IMR-90 (cell line): Measurements from ENCODE around the gene GP1BA. TPM values are rescaled to one million over a fixed set of nuclear protein-coding genes. Genes with fewer than 3 reads are reported as not detected.
A peak's percentile ranks its signal among the peaks of the same experiment; 100 is the strongest.

Experiments
- ATAC-seq: fragments of 200-7000 bp; cut with Tn5 transposase; 2 replicates; pipeline ENCODE4 v1.9.1; 2020; ENCODE audit warnings: low read depth, mild to moderate bottlenecking, moderate library complexity
- BruUV-seq: library from RNA; stranded (reverse); fragments of 400-500 nt; replicated peaks from 2 replicates; lab custom pipeline; 2021; lab: Mats Ljungman, UMichigan
- CTCF ChIA-PET: fragments of 300-600 bp; formaldehyde crosslinking; extraction: SDS; loops from one replicate; lab custom pipeline; 2021; ENCODE audit warnings: antibody characterized with exemption; lab: Yijun Ruan, JAX
- POLR2A ChIA-PET: fragments of 300-600 bp; sonication (Branson Sonifier 250); formaldehyde crosslinking; loops from one replicate; lab custom pipeline; 2022; ENCODE audit warnings: antibody characterized with exemption; ENCODE audit not compliant: unreplicated experiment; lab: Charles Lee
- DNase-seq: peaks from one replicate; pipeline ENCODE4 v3.0.0; 2013
- H2AFZ ChIP-seq: replicated peaks from 2 replicates; pipeline ENCODE3; 2013; ENCODE audit warnings: low read length, mild to moderate bottlenecking; ENCODE audit not compliant: poor library complexity
- H2AK5ac ChIP-seq: 2 replicates; pipeline ENCODE4 v1.6.1; 2013; ENCODE audit warnings: low read depth, low read length, inconsistent platforms
- H2AK9ac ChIP-seq: replicated peaks from 2 replicates; pipeline ENCODE3; 2013; ENCODE audit warnings: mild to moderate bottlenecking, low read depth, low read length, moderate library complexity; ENCODE audit not compliant: poor library complexity
- H2BK120ac ChIP-seq: 2 replicates; pipeline ENCODE4 v1.6.1; 2013; ENCODE audit warnings: low read depth, low read length, inconsistent platforms
- H2BK15ac ChIP-seq: 3 replicates; pipeline ENCODE4 v1.6.1; 2013; ENCODE audit warnings: low read depth, low read length, inconsistent platforms
- H2BK20ac ChIP-seq: 2 replicates; pipeline ENCODE4 v1.6.1; 2013; ENCODE audit warnings: low read depth, mild to moderate bottlenecking, inconsistent platforms, low read length, moderate library complexity
- H2BK5ac ChIP-seq: 2 replicates; pipeline ENCODE4 v1.6.1; 2013; ENCODE audit warnings: mild to moderate bottlenecking, low read depth, low read length, inconsistent platforms; ENCODE audit not compliant: poor library complexity, severe bottlenecking
- H3K14ac ChIP-seq: replicated peaks from 2 replicates; pipeline ENCODE4 v1.6.1; 2013; ENCODE audit warnings: low read depth, low read length, inconsistent platforms
- H3K18ac ChIP-seq: 2 replicates; pipeline ENCODE4 v1.6.1; 2013; ENCODE audit warnings: low read depth, low read length, control low read depth
- H3K23ac ChIP-seq: 2 replicates; pipeline ENCODE4 v1.6.1; 2013; ENCODE audit warnings: low read depth, low read length, inconsistent platforms
- H3K27ac ChIP-seq: 2 replicates; pipeline ENCODE4 v1.5.1; 2013; ENCODE audit warnings: mild to moderate bottlenecking, control low read depth, low read length; ENCODE audit not compliant: insufficient read depth
- H3K27me3 ChIP-seq: 2 replicates; pipeline ENCODE4 v1.6.1; 2013; ENCODE audit warnings: low read length; ENCODE audit not compliant: control insufficient read depth, insufficient read depth
- H3K36me3 ChIP-seq: 2 replicates; pipeline ENCODE4 v1.6.1; 2013; ENCODE audit warnings: low read length, mixed read lengths; ENCODE audit not compliant: control insufficient read depth, insufficient read depth
- H3K4ac ChIP-seq: 2 replicates; pipeline ENCODE4 v1.6.1; 2013; ENCODE audit warnings: low read depth, low read length, inconsistent platforms
- H3K4me1 ChIP-seq: 2 replicates; pipeline ENCODE4 v1.6.1; 2013; ENCODE audit warnings: low read length, mixed read lengths; ENCODE audit not compliant: control insufficient read depth, insufficient read depth
- H3K4me2 ChIP-seq: 2 replicates; pipeline ENCODE4 v1.6.1; 2013; ENCODE audit warnings: low read depth, mild to moderate bottlenecking, control low read depth, low read length, moderate library complexity
- H3K4me3 ChIP-seq: 2 replicates; pipeline ENCODE4 v1.5.1; 2013; ENCODE audit warnings: low read depth, mild to moderate bottlenecking, control low read depth, low read length, moderate library complexity; ENCODE audit not compliant: insufficient read depth
- H3K56ac ChIP-seq: 2 replicates; pipeline ENCODE4 v1.6.1; 2013; ENCODE audit warnings: low read length, inconsistent platforms; ENCODE audit not compliant: insufficient read depth; ENCODE audit errors: extremely low read depth
- H3K79me1 ChIP-seq, 2 experiments: 2 replicates each; pipeline ENCODE4 v1.6.1; 2013; ENCODE audit warnings: low read length in 2 of 2, inconsistent platforms in 1 of 2, low read depth in 1 of 2
- H3K9ac ChIP-seq: 2 replicates; pipeline ENCODE4 v1.6.1; 2013; ENCODE audit warnings: low read depth, low read length, control low read depth
- H3K9me1 ChIP-seq: 2 replicates; pipeline ENCODE4 v1.6.1; 2013; ENCODE audit warnings: low read length, inconsistent platforms; ENCODE audit not compliant: insufficient read depth
- H3K9me3 ChIP-seq: 2 replicates; pipeline ENCODE4 v1.6.1; 2013; ENCODE audit warnings: low read length; ENCODE audit not compliant: control insufficient read depth, insufficient read depth
- H4K20me1 ChIP-seq: 2 replicates; pipeline ENCODE4 v1.6.1; 2013; ENCODE audit warnings: low read length, inconsistent platforms; ENCODE audit not compliant: insufficient read depth
- H4K5ac ChIP-seq: 2 replicates; pipeline ENCODE4 v1.6.1; 2013; ENCODE audit warnings: mild to moderate bottlenecking, low read depth, low read length, control low read depth
- H4K8ac ChIP-seq, 2 experiments: 2 replicates each; pipeline ENCODE4 v1.6.1; 2013; ENCODE audit warnings: low read depth in 2 of 2, low read length in 2 of 2, control low read depth in 1 of 2, inconsistent platforms in 1 of 2
- H4K91ac ChIP-seq: 2 replicates; pipeline ENCODE4 v1.6.1; 2013; ENCODE audit warnings: low read depth, low read length, inconsistent platforms; ENCODE audit not compliant: insufficient read depth
- CHD1 ChIP-seq: IDR thresholded peaks from 2 replicates; pipeline ENCODE4 v1.6.1; 2012; ENCODE audit warnings: low read depth, low read length, improper control_type of control experiment
- MAFK ChIP-seq: IDR thresholded peaks from 2 replicates; pipeline ENCODE4 v1.6.1; 2012; ENCODE audit warnings: low read depth, low read length, improper control_type of control experiment
- MXI1 ChIP-seq: IDR thresholded peaks from 2 replicates; pipeline ENCODE4 v1.6.1; 2012; ENCODE audit warnings: low read depth, mild to moderate bottlenecking, low read length, moderate library complexity, borderline replicate concordance
- RCOR1 ChIP-seq: IDR thresholded peaks from 2 replicates; pipeline ENCODE4 v1.6.1; 2012; ENCODE audit warnings: mild to moderate bottlenecking, low read length, improper control_type of control experiment; ENCODE audit not compliant: insufficient replicate concordance
- RFX5 ChIP-seq: IDR thresholded peaks from 2 replicates; pipeline ENCODE4 v1.8.0; 2012; ENCODE audit warnings: low read depth, mild to moderate bottlenecking, low read length, moderate library complexity
- SMC3 ChIP-seq: fragments of 150-350 bp; IDR thresholded peaks from 2 replicates; pipeline ENCODE4 v1.6.1; 2016; ENCODE audit warnings: low read depth, mild to moderate bottlenecking, antibody characterized with exemption, low read length, moderate library complexity
- WGBS, 2 experiments: methylation state at CpG; one replicate each; pipeline versions ENCODE4 v1.1.5 to v1.1.7; 2013; ENCODE audit warnings: missing lambda C conversion rate in 2 of 2; ENCODE audit not compliant: insufficient read length in 1 of 2; ENCODE audit errors: extremely low coverage in 2 of 2; 5-methylcytosine and 5-hydroxymethylcytosine counted together
- dilution Hi-C: fragments of 300-500 bp; cut with HindIII; formaldehyde crosslinking; loops from one replicate; pipeline ENCODE4 v1.14.3; 2018; ENCODE audit warnings: low sequenced_read_pairs; ENCODE audit not compliant: unreplicated experiment
- in situ Hi-C: fragments of 300-500 bp; cut with MboI; formaldehyde crosslinking; loops from 3 replicates; pipeline ENCODE4 v1.14.3; 2019; ENCODE audit warnings: low sequenced_read_pairs, inconsistent platforms, mixed read lengths
- intact Hi-C: fragments of 100-400 bp; cut with micrococcal nuclease; formaldehyde crosslinking; loops from 2 replicates; pipeline ENCODE4 v1.10.0; 2022
- polyA plus RNA-seq, 3 experiments: library from polyadenylated mRNA; depleted of rRNA; stranded (reverse); fragments of >200 nt; gene quantifications; 2 replicates each; pipeline ENCODE4 v1.2.3, GENCODE V29; 2012; ENCODE audit warnings: low replicate concordance in 1 of 3
- total RNA-seq: library from RNA; depleted of rRNA; stranded (reverse); fragments of >200 nt; gene quantifications from 2 replicates; pipeline ENCODE4 v1.2.3, GENCODE V29; 2012
- TF ChIP-seq, protein P1 (sequence below): conservative IDR thresholded peaks from 2 replicates; pipeline ENCODE4 v1.5.1; 2012; ENCODE audit warnings: mild to moderate bottlenecking, low read depth, low read length, improper control_type of control experiment

GP1BA gene
- total and polyA plus RNA-seq, 2 of the 4 experiments (the other 2 are of a cell fraction): not detected

DNA sequence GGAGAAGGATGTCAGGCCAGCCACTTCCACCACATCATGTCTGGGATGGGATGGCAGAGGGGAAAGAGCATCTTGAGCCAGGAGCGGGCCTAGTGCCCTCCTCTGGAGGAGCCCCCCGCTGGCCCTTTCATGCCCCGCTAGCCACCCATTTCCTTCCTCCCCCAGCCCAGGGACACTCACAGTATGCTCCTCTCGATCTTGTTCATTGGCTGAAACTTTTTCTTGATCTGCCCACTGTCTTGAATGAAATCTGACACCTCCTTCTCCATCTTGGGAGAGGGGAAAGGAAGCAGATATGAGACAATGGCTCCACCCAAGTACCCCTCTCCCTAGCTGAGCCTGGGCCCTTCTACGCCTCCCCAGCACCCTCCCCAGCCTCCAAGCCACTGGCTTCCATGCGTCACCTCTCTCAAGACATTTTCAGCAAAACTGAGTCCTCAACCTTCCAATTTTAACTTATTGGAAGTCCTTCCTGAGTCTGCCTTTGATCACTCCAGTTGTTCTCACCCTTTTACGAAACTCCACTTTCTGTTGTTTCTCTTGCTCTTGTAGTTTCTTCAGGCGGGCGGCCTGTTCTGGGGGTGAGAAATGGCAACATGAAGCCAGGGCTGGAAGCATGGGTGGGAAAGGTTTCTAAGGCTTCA is 28.3 kb downstream of the GP1BA start:
- H3K9ac ChIP-seq: no peak overlapping the region
- dilution Hi-C loops (no loop called here), intact Hi-C loops (no loop called here), in situ Hi-C loops (no loop called here)
- H2AK5ac ChIP-seq: no peak overlapping the region
- no peak overlapping the region for H3K56ac ChIP-seq
- ChIA-PET CTCF (interaction anchor here (0.5 kb wide), 1 partner anchor 75 kb away, joined by 3 read pairs; no protein-coding TSS in a partner anchor), POLR2A (no interaction called here)
- H3K79me1 ChIP-seq: peaks cover 7 to 26% of the 10 kb centered on the region in 2 experiments
- H3K27me3 ChIP-seq: no peaks in the 10 kb centered on the region
- H2BK15ac ChIP-seq: no peak overlapping the region
- no peak overlapping the region for H2BK5ac ChIP-seq
- no peak overlapping the region for H3K14ac ChIP-seq
- H2BK120ac ChIP-seq: no peak overlapping the region
- H3K4ac ChIP-seq: no peak overlapping the region
- peaks cover 6% of the 10 kb centered on the region; the same call in 1 of the 2 replicates for H3K9me1 ChIP-seq
- no peak overlapping the region for H4K8ac ChIP-seq
- no peak overlapping the region for H4K5ac ChIP-seq
- no peak overlapping the region for H2BK20ac ChIP-seq
- DNase-seq (no peak), ATAC-seq (no peak; the same call in 1 of the 2 replicates)
- no TSS peak for BruUV-seq
- no peak overlapping the region for H3K4me3 ChIP-seq
- peak overlapping the region; percentile 45 for H2AK9ac ChIP-seq
- no peak overlapping the region for H4K91ac ChIP-seq
- H3K23ac ChIP-seq: no peak overlapping the region
- WGBS, 2 experiments: 100% methylated on average over 1 of the region's 9 CpGs; no CpG with 5 or more reads in 1 of the 2 experiments
- no peak overlapping the region for H3K4me2 ChIP-seq
- H3K9me3 ChIP-seq: no peaks in the 10 kb centered on the region
- peaks cover 23% of the 10 kb centered on the region for H3K36me3 ChIP-seq
- H3K18ac ChIP-seq: no peak overlapping the region
- H3K27ac ChIP-seq: no peak overlapping the region
- H2AFZ ChIP-seq: no peak overlapping the region
- H3K4me1 ChIP-seq: no peaks in the 10 kb centered on the region
- TF ChIP-seq SMC3: no peak
- TF ChIP-seq MXI1: no peak
- TF ChIP-seq CHD1: no peak
- TF ChIP-seq MAFK: no peak
- TF ChIP-seq RCOR1: no peak
- no peak for TF ChIP-seq RFX5
- TF ChIP-seq, protein P1, sequence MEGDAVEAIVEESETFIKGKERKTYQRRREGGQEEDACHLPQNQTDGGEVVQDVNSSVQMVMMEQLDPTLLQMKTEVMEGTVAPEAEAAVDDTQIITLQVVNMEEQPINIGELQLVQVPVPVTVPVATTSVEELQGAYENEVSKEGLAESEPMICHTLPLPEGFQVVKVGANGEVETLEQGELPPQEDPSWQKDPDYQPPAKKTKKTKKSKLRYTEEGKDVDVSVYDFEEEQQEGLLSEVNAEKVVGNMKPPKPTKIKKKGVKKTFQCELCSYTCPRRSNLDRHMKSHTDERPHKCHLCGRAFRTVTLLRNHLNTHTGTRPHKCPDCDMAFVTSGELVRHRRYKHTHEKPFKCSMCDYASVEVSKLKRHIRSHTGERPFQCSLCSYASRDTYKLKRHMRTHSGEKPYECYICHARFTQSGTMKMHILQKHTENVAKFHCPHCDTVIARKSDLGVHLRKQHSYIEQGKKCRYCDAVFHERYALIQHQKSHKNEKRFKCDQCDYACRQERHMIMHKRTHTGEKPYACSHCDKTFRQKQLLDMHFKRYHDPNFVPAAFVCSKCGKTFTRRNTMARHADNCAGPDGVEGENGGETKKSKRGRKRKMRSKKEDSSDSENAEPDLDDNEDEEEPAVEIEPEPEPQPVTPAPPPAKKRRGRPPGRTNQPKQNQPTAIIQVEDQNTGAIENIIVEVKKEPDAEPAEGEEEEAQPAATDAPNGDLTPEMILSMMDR: no peak
- H4K20me1 ChIP-seq: no peaks in the 10 kb centered on the region
